NAMALWA (cell line): Measurements from ENCODE around the gene CABLES1.
"Not testable (repeated sequence)": the region's sequence is repeated elsewhere in the genome, so short reads cannot be mapped to it uniquely, and the experiment has no call there.

Experiments used
- DNase-seq: peaks from one replicate; pipeline ENCODE4 v3.0.0-alpha.2; 2015; ENCODE audit warnings: low spot score

CABLES1 gene

GRCh38 chr18:23109163-23109562 is 26.1 kb upstream of the CABLES1 start:
- DNase-seq, result not testable (repeated sequence)

- no peak for DNase-seq
Measured at GRCh38 chr18:23113576-23113975, 21.7 kb upstream of the CABLES1 start.

GRCh38 chr18:23114171-23114881 is 21.0 kb upstream of the CABLES1 start:
- DNase-seq, result no peak

GRCh38 chr18:23114911-23115310 is 20.4 kb upstream of the CABLES1 start:
- no peak for DNase-seq

GRCh38 chr18:23115683-23116096 is 19.6 kb upstream of the CABLES1 start:
- no peak for DNase-seq

GRCh38 chr18:23121133-23121532 is 14.2 kb upstream of the CABLES1 start:
- no peak for DNase-seq

- no peak for DNase-seq
Measured at GRCh38 chr18:23122334-23123229, 12.7 kb upstream of the CABLES1 start.

- no peak for DNase-seq
Measured at GRCh38 chr18:23126376-23127056, 8.8 kb upstream of the CABLES1 start.

GRCh38 chr18:23127090-23127489 is 8.2 kb upstream of the CABLES1 start:
- DNase-seq, result no peak

- no peak for DNase-seq
Measured at GRCh38 chr18:23129355-23130002, 5.8 kb upstream of the CABLES1 start.

GRCh38 chr18:23131693-23132319 is 3.5 kb upstream of the CABLES1 start:
- peak; percentile 91 for DNase-seq

GRCh38 chr18:23133860-23134779 is 1.2 kb upstream of the CABLES1 start:
- peak; percentile 64 for DNase-seq

- DNase-seq, result no peak
Measured at GRCh38 chr18:23135550-23136325, 453 bp downstream of the CABLES1 start.

- no peak for DNase-seq
Measured at GRCh38 chr18:23136326-23137096, 1.2 kb downstream of the CABLES1 start.

GRCh38 chr18:23137097-23137635 is 1.9 kb downstream of the CABLES1 start:
- DNase-seq, result no peak

- DNase-seq, result no peak
Measured at GRCh38 chr18:23137788-23138216, 2.5 kb downstream of the CABLES1 start.

- no peak for DNase-seq
Measured at GRCh38 chr18:23138471-23138870, 3.2 kb downstream of the CABLES1 start.
